Fibroblast of gingiva (primary cell): ENCODE data around the gene NPTXR.

Source experiments
- DNase-seq: peaks from one replicate; pipeline ENCODE4 v3.0.0-alpha.2; 2011; ENCODE audit warnings: low read depth

Gene NPTXR

DNA sequence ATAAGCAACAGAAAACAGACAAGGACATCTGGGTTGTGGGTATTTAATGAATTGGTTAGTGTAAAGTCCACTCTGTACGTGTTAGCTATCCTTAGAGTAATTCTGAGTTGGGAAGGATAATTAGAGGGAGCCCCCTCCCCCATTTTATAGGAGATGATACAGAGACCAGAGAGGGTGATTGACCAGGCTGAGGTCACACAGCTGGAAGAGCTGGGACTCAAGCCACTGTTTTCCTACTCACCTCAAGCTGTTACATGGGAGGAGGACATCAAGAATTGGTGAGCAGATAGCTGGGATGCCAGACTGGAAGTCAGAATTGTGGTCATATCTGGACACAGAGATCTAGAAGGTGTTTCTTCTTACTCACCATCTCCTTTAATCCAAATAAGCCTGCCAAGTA lies 8.7 kb upstream of the NPTXR start:
- no peak for DNase-seq

DNA sequence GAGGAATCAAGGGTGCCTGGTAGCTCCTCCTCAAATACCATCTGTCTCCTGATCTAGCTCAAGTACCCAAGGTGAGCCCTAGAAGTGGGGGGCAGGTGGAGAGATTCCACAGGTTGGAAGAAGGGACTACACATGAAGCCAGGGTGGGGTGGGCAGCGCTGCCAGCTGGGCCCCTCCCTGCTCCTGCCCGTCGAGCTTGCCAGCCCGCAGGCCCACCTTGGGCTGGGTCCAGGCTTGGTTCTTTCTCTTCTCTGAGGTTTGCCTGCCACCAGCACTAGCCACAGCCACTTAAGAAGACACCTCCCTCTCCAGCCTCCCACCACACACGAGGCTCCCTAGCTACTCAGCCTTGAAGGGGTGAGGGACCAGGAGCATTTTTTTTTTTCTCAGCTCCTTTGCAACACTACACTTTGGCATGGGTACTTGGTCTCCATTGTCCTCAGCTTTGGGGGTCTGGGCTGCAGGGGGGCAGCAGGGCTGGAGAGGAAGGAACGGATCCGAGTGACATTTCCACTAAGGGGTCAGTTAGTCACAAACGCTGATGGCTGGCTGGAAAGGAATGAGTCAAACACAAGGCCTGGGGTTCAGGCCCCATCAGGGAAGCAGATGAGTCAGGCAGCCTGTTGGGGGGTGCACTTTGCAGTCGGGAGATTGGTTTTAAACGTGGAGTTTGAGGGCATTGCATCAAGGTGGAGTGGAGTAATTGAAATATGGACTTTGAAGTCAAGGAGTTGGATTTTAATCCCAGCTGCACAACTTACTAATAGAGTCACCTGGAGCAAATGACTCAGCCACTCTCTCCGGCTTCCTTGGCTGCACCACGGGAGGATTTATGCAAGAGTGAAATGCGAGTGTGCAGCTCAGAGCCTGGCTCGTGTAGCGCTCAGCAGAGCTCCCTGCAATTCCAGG lies 7.4 kb upstream of the NPTXR start:
- peak; percentile 32 for DNase-seq

DNA sequence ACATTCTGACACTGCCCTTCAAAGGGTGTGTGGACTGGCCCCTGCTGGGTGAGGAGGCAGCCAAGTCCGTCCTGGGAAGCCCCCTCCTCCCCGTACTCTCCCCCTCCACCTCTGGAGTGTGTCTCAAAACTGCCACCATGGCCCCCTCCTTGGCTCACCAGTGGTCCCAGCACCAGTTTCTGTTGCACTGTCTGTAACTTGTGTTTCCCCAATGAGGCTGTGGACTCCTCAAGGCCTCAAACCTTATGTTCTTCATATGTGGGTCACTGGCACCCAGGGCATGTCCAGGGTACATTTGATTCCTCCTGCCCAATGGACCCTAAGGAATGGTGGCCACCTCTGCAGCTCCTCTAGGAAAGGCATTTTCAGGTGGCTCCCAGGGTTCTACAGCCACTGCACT lies 6.6 kb upstream of the NPTXR start:
- no peak for DNase-seq

DNA sequence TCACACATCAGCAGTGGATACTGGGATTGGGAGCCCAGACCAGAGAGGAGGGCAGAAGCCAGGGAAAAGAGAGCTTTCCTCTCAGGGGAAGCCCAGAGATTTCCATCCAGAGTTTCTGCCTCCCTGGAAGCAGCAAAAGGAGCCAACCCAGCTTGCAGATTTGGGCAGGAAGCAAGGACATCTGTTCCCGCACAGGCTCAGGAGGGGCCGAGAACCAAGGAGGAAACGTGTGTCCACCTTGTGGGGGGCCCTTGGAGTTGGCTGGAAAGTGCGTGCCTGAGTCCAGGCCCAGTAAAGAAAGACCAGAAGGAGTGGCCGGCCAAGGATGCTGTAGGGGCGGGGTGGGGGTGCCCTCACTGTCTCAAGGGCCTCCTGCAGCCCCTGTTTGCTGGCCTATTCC lies 6.0 kb upstream of the NPTXR start:
- DNase-seq, result no peak

- DNase-seq, result no peak
These were observed 2.6 kb upstream of the NPTXR start for GRCh38 chr22:38846412-38846811.

GRCh38 chr22:38845004-38845740 lies 1.3 kb upstream of the NPTXR start:
- no peak for DNase-seq

DNA sequence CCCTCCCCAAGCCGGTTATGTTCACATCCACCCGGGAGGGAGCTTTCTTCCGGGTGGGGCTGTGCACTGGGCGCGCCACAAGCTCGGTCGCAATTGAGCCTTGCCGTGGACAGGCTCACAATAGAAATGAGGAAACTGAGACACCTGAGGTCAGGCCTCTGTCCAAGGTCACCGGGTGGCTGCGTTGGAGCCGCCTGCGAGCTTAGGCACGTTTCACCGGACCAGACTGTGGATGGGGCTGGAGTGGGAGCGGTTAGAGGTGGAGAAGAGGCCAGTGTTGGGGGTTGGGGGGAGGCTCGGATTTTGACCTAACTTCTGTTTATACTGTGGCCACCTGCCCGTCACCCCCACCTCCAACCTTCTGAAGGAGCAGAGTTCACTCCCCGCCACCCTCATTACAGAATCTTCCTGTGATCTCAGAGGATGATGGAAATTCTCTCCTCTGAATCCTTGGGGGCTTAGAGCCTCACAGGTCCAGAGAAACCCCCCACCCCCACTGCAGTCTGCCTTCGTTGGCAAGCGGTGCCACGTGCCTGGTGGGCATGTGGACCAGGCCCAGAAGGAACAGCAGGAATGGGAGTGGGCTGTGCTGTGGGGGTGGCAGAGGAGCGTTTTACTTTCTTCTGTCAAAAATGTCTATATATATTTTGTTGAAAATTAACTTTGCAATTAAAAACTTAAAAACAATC lies 631 bp upstream of the NPTXR start:
- no peak for DNase-seq

- DNase-seq, result peak; percentile 60
These were observed 599 bp downstream of the NPTXR start for GRCh38 chr22:38843201-38843656.

DNA sequence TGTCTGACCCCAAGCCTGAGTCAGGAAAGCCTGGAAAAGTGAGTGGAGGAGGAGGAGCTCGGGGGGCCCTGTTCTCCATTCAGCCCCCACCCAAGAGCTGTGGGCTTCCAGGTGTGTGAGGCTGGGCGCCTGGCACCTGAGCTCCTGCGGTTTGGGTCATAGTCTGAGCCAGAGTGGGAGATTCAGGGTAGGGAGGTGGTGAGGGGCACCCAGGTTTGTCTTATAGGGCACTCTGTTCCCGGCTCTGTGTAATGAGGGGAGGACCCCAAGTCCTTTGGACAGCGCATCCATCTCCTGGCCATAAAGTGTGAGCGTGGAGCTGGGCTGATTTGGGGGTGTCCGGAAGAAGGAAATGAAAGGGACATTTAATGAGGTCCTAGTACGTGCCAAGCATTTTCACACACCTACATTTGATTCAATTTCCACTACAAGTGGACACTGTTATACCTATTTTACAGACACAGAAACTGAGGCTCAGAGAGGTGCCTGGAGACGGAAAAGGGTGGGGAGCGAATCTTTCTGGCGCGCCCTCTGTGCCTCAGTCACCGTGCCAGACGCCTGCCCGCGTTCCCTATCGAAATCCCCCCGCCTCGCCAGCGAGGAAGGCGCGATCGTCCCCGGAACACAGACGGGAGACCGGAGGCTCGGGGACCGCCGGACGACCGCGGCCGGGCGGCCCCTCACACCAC lies 1.2 kb downstream of the NPTXR start:
- no peak for DNase-seq

- no peak for DNase-seq
These were observed 2.2 kb downstream of the NPTXR start for GRCh38 chr22:38841635-38842034.

GRCh38 chr22:38841211-38841610 lies 2.6 kb downstream of the NPTXR start:
- DNase-seq, result no peak

DNA sequence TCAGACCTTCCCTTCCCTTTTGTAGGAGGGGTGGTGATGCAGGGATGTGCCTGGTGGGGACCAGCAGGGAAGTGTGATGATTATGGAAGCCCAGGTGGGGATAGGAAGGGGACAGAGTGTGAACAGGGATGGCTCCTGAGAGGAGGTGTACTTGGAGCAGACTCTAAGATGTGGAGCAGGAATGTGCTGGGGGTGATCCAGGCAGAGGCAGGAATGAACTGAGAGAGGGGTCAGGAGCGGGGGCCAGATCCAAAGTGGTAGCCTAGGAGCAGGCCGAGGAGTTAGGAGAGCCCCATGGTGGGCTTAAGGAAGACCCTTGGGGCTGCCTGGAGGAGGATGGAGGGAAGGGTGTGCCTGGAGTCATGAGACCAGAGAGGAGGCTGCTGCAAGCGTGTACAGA lies 3.7 kb downstream of the NPTXR start:
- DNase-seq, result no peak

DNA sequence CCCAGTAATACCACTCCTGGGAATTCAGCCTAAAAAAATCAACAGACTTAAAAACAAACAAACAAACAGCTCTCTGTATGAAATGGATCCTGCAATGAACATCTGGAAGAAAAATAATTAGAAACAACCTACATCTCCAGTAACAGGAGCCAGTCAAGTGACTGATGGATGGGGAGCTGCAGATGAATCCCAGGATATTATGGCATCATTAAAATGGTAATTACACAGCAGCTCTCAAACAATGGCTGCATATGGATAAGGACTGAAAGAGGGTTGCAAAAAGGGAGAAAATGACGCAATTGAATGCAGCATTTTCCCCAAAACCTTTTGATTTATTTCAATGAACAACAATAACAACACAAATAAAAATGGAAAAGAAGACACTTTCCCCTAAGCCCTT lies 4.1 kb downstream of the NPTXR start:
- DNase-seq, result no peak

- no peak for DNase-seq
These were observed 6.4 kb downstream of the NPTXR start for GRCh38 chr22:38837414-38837928.

DNA sequence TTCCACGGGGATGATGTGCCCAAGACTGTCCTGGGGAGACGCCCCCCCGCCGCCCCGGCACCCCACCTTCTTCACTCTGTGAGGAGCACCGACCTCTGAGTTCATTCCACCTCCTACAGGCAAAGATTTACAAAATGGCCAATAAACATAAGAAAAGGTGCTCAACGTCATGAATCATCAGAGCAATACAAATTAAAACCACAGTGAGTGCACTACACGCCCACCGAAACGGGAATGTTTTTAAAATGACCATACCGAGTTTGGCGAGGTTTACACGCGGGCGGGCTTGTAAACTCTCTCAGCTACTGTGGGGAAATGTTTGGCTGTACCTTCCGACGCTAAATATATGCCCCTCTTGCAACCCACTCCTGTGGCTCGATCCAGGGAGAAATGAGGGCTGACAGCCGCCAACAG lies 7.9 kb downstream of the NPTXR start:
- DNase-seq, result no peak

DNA sequence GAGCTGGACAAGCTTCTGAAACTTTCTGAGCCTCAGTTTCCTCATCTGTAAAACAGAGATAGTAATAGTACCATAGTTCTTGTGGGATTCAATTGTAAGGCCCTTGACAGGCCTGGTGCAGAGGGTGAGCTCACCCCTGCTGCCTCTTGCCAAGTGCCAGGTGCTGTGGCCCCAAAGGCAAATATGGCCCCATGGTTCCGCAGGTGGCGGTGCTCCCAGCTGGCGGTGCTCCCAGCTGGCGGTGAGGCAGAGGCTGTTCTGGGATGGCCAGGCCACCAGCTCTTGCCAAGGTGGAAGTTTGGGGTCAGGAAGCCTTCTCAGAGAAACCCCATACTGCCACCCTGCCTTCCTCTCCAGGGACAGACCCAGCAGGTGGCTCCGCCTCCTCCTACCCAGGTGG lies 8.8 kb downstream of the NPTXR start:
- DNase-seq, result no peak

DNA sequence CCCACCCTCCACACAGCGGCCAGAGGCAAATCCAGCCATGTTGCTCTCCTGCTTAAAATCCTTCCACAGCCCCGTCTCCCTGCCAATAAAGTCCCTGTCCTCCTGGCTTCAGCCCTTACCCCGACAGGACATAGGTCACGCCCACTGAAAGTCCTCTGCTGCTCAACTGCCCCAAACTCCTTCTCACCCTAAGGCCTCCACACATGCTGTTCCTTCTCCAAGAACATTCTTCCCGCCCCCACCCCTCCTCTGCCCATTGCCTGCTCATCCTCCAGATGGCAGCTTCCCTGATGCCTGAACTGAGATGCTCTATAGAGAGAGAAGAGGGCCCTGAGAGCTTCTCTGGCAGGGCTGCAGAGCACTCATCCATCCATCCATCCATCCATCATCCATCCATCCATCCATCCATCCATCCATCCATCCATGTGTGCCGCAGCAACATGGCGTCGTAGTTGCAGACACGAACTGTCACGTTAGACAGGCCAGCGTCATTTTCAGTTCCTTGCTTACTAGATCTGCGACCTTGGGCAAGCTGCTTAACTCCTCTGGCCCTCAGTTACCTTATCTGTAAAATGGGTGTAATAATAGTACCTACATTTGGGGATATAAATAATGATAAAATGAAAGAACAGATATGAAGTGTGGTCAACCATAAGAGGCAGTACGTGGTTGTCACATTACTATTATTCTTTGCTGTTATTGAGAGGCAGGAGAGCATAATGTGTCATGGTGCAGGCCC lies 9.4 kb downstream of the NPTXR start:
- no peak for DNase-seq

- DNase-seq, result no peak
These were observed 10.8 kb downstream of the NPTXR start for GRCh38 chr22:38833061-38833460.

- no peak for DNase-seq
These were observed 11.5 kb downstream of the NPTXR start for GRCh38 chr22:38832005-38832978.
